Hepatocyte (in vitro differentiated cells): ENCODE measurements around the gene TCF7L2. TPM values are rescaled to one million over a fixed set of nuclear protein-coding genes. Genes with fewer than 3 reads are reported as not detected.

Experiments used
- DNase-seq: peaks from one replicate; pipeline ENCODE4 v3.0.0-alpha.2; 2016; ENCODE audit warnings: low spot score
- H2AFZ ChIP-seq: fragments of 200-600 bp; sonication (generic); 2 replicates; pipeline ENCODE4 v1.6.0; 2016; ENCODE audit warnings: antibody characterized with exemption, mild to moderate bottlenecking
- H3K27ac ChIP-seq: fragments of 200-600 bp; sonication (generic); 2 replicates; pipeline ENCODE4 v1.5.1; 2016; ENCODE audit warnings: mild to moderate bottlenecking
- H3K27me3 ChIP-seq: fragments of 200-600 bp; sonication (generic); 2 replicates; pipeline ENCODE4 v1.6.1; 2016
- H3K36me3 ChIP-seq: fragments of 200-600 bp; sonication (generic); replicated peaks from 2 replicates; pipeline ENCODE4 v1.5.1; 2016; ENCODE audit warnings: low read depth; ENCODE audit not compliant: insufficient read depth
- H3K4me1 ChIP-seq: fragments of 200-600 bp; sonication (generic); 2 replicates; pipeline ENCODE4 v1.5.1; 2016; ENCODE audit warnings: mild to moderate bottlenecking, moderate library complexity; ENCODE audit not compliant: insufficient read depth
- H3K4me2 ChIP-seq: fragments of 200-600 bp; sonication (generic); 2 replicates; pipeline ENCODE4 v1.6.0; 2016
- H3K4me3 ChIP-seq: fragments of 200-600 bp; sonication (generic); 2 replicates; pipeline ENCODE4 v1.5.1; 2016; ENCODE audit warnings: mild to moderate bottlenecking
- H3K79me2 ChIP-seq: fragments of 200-600 bp; sonication (generic); 2 replicates; pipeline ENCODE4 v1.6.0; 2017; ENCODE audit warnings: mild to moderate bottlenecking
- H3K9me2 ChIP-seq: fragments of 200-600 bp; sonication (generic); replicated peaks from 2 replicates; pipeline ENCODE4 v1.6.0; 2017; ENCODE audit warnings: mild to moderate bottlenecking; ENCODE audit not compliant: insufficient read depth
- H3K9me3 ChIP-seq: fragments of 200-600 bp; sonication (generic); 2 replicates; pipeline ENCODE4 v1.5.1; 2016; ENCODE audit warnings: low read depth, mild to moderate bottlenecking
- H4K20me1 ChIP-seq: fragments of 200-600 bp; sonication (generic); 2 replicates; pipeline ENCODE4 v1.6.0; 2016; ENCODE audit warnings: mild to moderate bottlenecking; ENCODE audit not compliant: insufficient read depth, poor library complexity, severe bottlenecking
- CTCF ChIP-seq: fragments of 200-600 bp; sonication (generic); IDR thresholded peaks from 2 replicates; pipeline ENCODE4 v1.5.1; 2016; ENCODE audit warnings: antibody characterized with exemption, mild to moderate bottlenecking; ENCODE audit not compliant: poor library complexity
- EZH2 ChIP-seq: fragments of 200-600 bp; sonication (generic); IDR thresholded peaks from 2 replicates; pipeline ENCODE4 v1.6.1; 2016; ENCODE audit warnings: antibody characterized with exemption, mild to moderate bottlenecking, borderline replicate concordance
- EZH2phosphoT487 ChIP-seq: fragments of 200-600 bp; sonication (generic); IDR thresholded peaks from one replicate; pipeline ENCODE4 v1.6.1; 2018; ENCODE audit warnings: antibody characterized with exemption, mild to moderate bottlenecking, low read depth, moderate library complexity; ENCODE audit not compliant: unreplicated experiment, severe bottlenecking
- WGBS: methylation state at CpG from one replicate; pipeline ENCODE4 v1.1.6; 2016; ENCODE audit warnings: low lambda C conversion rate; ENCODE audit errors: missing lambda C conversion rate; 5-methylcytosine and 5-hydroxymethylcytosine counted together
- polyA plus RNA-seq: library from polyadenylated mRNA; unstranded; fragments of >200 nt; fragmentation: Nextera tagmentation; extraction: Ambion mirVana; gene quantifications from 2 replicates; pipeline ENCODE4 v1.2.1, GENCODE V29; 2016
- total RNA-seq: library from RNA; depleted of rRNA; stranded (reverse); fragments of >200 nt; gene quantifications from 2 replicates; pipeline ENCODE4 v1.2.3, GENCODE V29; 2014

Gene TCF7L2
- total RNA-seq (14.8 and 18.7 TPM in 2 replicates), polyA plus RNA-seq (28.8 and 34.1 TPM in 2 replicates)

DNA sequence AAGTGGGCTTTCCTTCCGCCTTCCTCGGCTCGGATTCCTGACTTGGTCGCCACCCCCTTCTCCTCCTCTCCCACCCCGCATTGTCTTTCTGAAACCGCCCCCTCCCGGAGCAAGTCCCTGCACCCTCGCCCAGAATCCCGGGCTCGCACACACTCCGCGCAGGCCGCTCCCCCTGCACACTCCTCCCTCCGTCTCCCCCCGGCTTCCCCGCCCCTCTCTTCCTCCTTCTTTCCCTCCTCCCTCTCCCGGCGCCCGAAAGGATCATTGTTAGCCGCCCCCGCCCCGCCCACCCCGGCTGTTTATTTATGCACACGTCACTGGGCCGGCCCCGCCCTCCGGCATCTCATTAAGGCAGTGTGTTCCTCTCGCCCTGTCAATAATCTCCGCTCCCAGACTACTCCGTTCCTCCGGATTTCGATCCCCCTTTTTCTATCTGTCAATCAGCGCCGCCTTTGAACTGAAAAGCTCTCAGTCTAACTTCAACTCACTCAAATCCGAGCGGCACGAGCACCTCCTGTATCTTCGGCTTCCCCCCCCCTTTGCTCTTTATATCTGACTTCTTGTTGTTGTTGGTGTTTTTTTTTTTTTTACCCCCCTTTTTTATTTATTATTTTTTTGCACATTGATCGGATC is at the start of gene TCF7L2:
Gene TCF7L2, plus strand, starts transcription at position 373 of the 633 bp plus-strand sequence. CDS start 510 bp downstream, outside the sequence.
- TF ChIP-seq EZH2 (no peak), CTCF (no peak), EZH2phosphoT487 (no peak)
- Histone ChIP-seq H3K9me3 (no peaks in the 10 kb centered on the region), H3K27me3 (no peaks in the 10 kb centered on the region), H3K4me2 (peak within 1 kb of the TSS; percentile 71), H3K4me3 (peak within 1 kb of the TSS; percentile 91), H2AFZ (peak within 1 kb of the TSS; percentile 24), H3K9me2 (no peaks in the 10 kb centered on the region), H4K20me1 (peaks cover 2% of the 10 kb centered on the region), H3K36me3 (no peaks in the 10 kb centered on the region), H3K27ac (peak within 1 kb of the TSS; percentile 97), H3K4me1 (peaks cover 24% of the 10 kb centered on the region), H3K79me2 (peaks cover 39% of the 10 kb centered on the region)
- WGBS = 2% methylated on average over 21 of the region's 39 CpGs
- DNase-seq = peak; percentile 98

DNA sequence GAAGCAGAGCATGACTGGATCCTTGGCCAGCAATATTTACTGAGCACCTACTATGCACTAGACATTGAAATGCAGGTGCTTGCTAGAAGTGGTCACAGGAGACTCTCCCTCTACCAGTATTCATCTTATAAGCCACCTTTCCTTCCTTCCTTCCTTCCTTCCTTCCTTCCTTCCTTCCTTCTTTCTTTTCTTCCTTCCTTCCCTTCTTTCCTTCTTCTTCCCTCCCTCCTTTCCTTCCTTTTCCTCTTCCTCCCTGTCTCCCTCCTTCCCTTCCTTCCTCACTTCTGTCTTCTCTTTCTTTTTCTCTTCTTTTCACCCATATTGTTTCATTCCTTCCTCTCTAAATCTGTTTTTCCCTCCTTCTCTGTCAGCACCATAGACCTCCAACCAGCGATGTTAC is 47.3 kb upstream of the TCF7L2 start:
- Histone ChIP-seq H3K27ac (no peak overlapping the region), H3K27me3 (no peaks in the 10 kb centered on the region), H3K4me1 (peaks cover 13% of the 10 kb centered on the region), H3K4me2 (no peak overlapping the region), H3K79me2 (no peaks in the 10 kb centered on the region), H3K9me3 (no peaks in the 10 kb centered on the region), H2AFZ (no peak overlapping the region), H4K20me1 (no peaks in the 10 kb centered on the region), H3K36me3 (no peaks in the 10 kb centered on the region), H3K9me2 (no peaks in the 10 kb centered on the region), H3K4me3 (no peak overlapping the region)
- no peak for TF ChIP-seq EZH2
- TF ChIP-seq CTCF = no peak
- no peak for TF ChIP-seq EZH2phosphoT487
- 100% methylated on average over 1 of the region's 1 CpG for WGBS
- no peak for DNase-seq

- WGBS = 80% methylated on average over 2 of the region's 2 CpGs
- peaks cover 6% of the 10 kb centered on the region for H3K4me1 ChIP-seq
Observed at GRCh38 chr10:112904000-112904399, 46.0 kb upstream of the TCF7L2 start.

More at GRCh38 chr10:112904000-112904399, 46.0 kb upstream of the TCF7L2 start:
- Histone ChIP-seq H3K36me3 (no peaks in the 10 kb centered on the region), H3K9me3 (no peaks in the 10 kb centered on the region), H4K20me1 (no peaks in the 10 kb centered on the region), H3K4me2 (no peak overlapping the region), H3K9me2 (no peaks in the 10 kb centered on the region), H2AFZ (no peak overlapping the region), H3K79me2 (no peaks in the 10 kb centered on the region), H3K27ac (peak overlapping the region; percentile 41), H3K4me3 (no peak overlapping the region), H3K27me3 (no peaks in the 10 kb centered on the region)
- DNase-seq = peak; percentile 15
- no peak for TF ChIP-seq CTCF
- TF ChIP-seq EZH2phosphoT487 = no peak
- no peak for TF ChIP-seq EZH2
